Measurements from ENCODE around the gene PRAC2.

PRAC2 gene

GRCh38 chr17:48759288-48759687 is 36.3 kb downstream of the PRAC2 start:
- H3K36me3 ChIP-seq (ENCODE audit: control insufficient read depth, insufficient read depth, low read length): no peaks in the 10 kb centered on the region
- peaks cover 1% of the 10 kb centered on the region for H3K4me1 ChIP-seq (ENCODE audit: control insufficient read depth, insufficient read depth, low read length, poor library complexity, severe bottlenecking)
- no peak overlapping the region for H3K27ac ChIP-seq (ENCODE audit: low read depth, low read length, severe bottlenecking)
- H3K4me3 ChIP-seq (ENCODE audit: extremely low read depth, insufficient read depth, low read length, poor library complexity, severe bottlenecking): no peak overlapping the region
- no peaks in the 10 kb centered on the region for H3K9me3 ChIP-seq (ENCODE audit: control insufficient read depth, low read length)

GRCh38 chr17:48760411-48760810 is 37.4 kb downstream of the PRAC2 start:
- Histone ChIP-seq H3K27ac (ENCODE audit: low read depth, low read length, severe bottlenecking) (no peak overlapping the region), H3K9me3 (ENCODE audit: control insufficient read depth, low read length) (no peaks in the 10 kb centered on the region), H3K4me1 (ENCODE audit: control insufficient read depth, insufficient read depth, low read length, poor library complexity, severe bottlenecking) (no peaks in the 10 kb centered on the region), H3K4me3 (ENCODE audit: extremely low read depth, insufficient read depth, low read length, poor library complexity, severe bottlenecking) (no peak overlapping the region), H3K36me3 (ENCODE audit: control insufficient read depth, insufficient read depth, low read length) (no peaks in the 10 kb centered on the region)
- 68 to 90% methylated on average over 3 of the region's 4 CpGs for WGBS, 2 experiments (ENCODE audit: insufficient coverage in 2 of 2)

GRCh38 chr17:48761114-48761513 is 38.1 kb downstream of the PRAC2 start:
- Histone ChIP-seq H3K36me3 (ENCODE audit: control insufficient read depth, insufficient read depth, low read length) (no peaks in the 10 kb centered on the region), H3K4me1 (ENCODE audit: control insufficient read depth, insufficient read depth, low read length, poor library complexity, severe bottlenecking) (no peaks in the 10 kb centered on the region), H3K27ac (ENCODE audit: low read depth, low read length, severe bottlenecking) (no peak overlapping the region), H3K9me3 (ENCODE audit: control insufficient read depth, low read length) (no peaks in the 10 kb centered on the region), H3K4me3 (ENCODE audit: extremely low read depth, insufficient read depth, low read length, poor library complexity, severe bottlenecking) (no peak overlapping the region)
- 68 to 89% methylated on average over 3 to 6 of the region's 6 CpGs for WGBS, 2 experiments (ENCODE audit: insufficient coverage in 2 of 2)

GRCh38 chr17:48767263-48767774 is 44.3 kb downstream of the PRAC2 start:
- H3K36me3 ChIP-seq (ENCODE audit: control insufficient read depth, insufficient read depth, low read length): no peaks in the 10 kb centered on the region
- no peaks in the 10 kb centered on the region for H3K4me1 ChIP-seq (ENCODE audit: control insufficient read depth, insufficient read depth, low read length, poor library complexity, severe bottlenecking)
- H3K27ac ChIP-seq (ENCODE audit: low read depth, low read length, severe bottlenecking): no peak overlapping the region
- WGBS, 2 experiments (ENCODE audit: insufficient coverage in 2 of 2): 90 to 92% methylated on average over 3 to 4 of the region's 4 CpGs
- no peaks in the 10 kb centered on the region for H3K9me3 ChIP-seq (ENCODE audit: control insufficient read depth, low read length)
- no peak overlapping the region for H3K4me3 ChIP-seq (ENCODE audit: extremely low read depth, insufficient read depth, low read length, poor library complexity, severe bottlenecking)

- no peaks in the 10 kb centered on the region for H3K4me1 ChIP-seq (ENCODE audit: control insufficient read depth, insufficient read depth, low read length, poor library complexity, severe bottlenecking)
- 79 to 84% methylated on average over 4 of the region's 5 CpGs for WGBS, 2 experiments (ENCODE audit: insufficient coverage in 2 of 2)
Observed at GRCh38 chr17:48769009-48769675, 46.2 kb downstream of the PRAC2 start.

GRCh38 chr17:48770954-48771353 is 48.0 kb downstream of the PRAC2 start:
- no peaks in the 10 kb centered on the region for H3K9me3 ChIP-seq (ENCODE audit: control insufficient read depth, low read length)
- no peak overlapping the region for H3K27ac ChIP-seq (ENCODE audit: low read depth, low read length, severe bottlenecking)
- no peak overlapping the region for H3K4me3 ChIP-seq (ENCODE audit: extremely low read depth, insufficient read depth, low read length, poor library complexity, severe bottlenecking)
- H3K4me1 ChIP-seq (ENCODE audit: control insufficient read depth, insufficient read depth, low read length, poor library complexity, severe bottlenecking): no peaks in the 10 kb centered on the region
- no peaks in the 10 kb centered on the region for H3K36me3 ChIP-seq (ENCODE audit: control insufficient read depth, insufficient read depth, low read length)
- 70 to 90% methylated on average over 3 of the region's 3 CpGs for WGBS, 2 experiments (ENCODE audit: insufficient coverage in 2 of 2)

More at GRCh38 chr17:48769009-48769675, 46.2 kb downstream of the PRAC2 start:
- Histone ChIP-seq H3K27ac (ENCODE audit: low read depth, low read length, severe bottlenecking) (no peak overlapping the region), H3K9me3 (ENCODE audit: control insufficient read depth, low read length) (no peaks in the 10 kb centered on the region), H3K36me3 (ENCODE audit: control insufficient read depth, insufficient read depth, low read length) (no peaks in the 10 kb centered on the region), H3K4me3 (ENCODE audit: extremely low read depth, insufficient read depth, low read length, poor library complexity, severe bottlenecking) (no peak overlapping the region)

- no peak overlapping the region for H3K27ac ChIP-seq (ENCODE audit: low read depth, low read length, severe bottlenecking)
- H3K36me3 ChIP-seq (ENCODE audit: control insufficient read depth, insufficient read depth, low read length): no peaks in the 10 kb centered on the region
- no peaks in the 10 kb centered on the region for H3K9me3 ChIP-seq (ENCODE audit: control insufficient read depth, low read length)
- no peaks in the 10 kb centered on the region for H3K4me1 ChIP-seq (ENCODE audit: control insufficient read depth, insufficient read depth, low read length, poor library complexity, severe bottlenecking)
- 75 to 93% methylated on average over 3 of the region's 3 CpGs for WGBS, 2 experiments (ENCODE audit: insufficient coverage in 2 of 2)
- H3K4me3 ChIP-seq (ENCODE audit: extremely low read depth, insufficient read depth, low read length, poor library complexity, severe bottlenecking): no peak overlapping the region
Observed at GRCh38 chr17:48773245-48773644, 50.3 kb downstream of the PRAC2 start.

All from mesodermal cell (in vitro differentiated cells).